Pulmonary artery endothelial cell (primary cell): Measurements from ENCODE around the gene TUBA4B. TPM values are rescaled to one million over a fixed set of nuclear protein-coding genes. Genes with fewer than 3 reads are reported as not detected.
A peak's percentile ranks its signal among the peaks of the same experiment; 100 is the strongest.

Experiments
- DNase-seq: peaks from one replicate; pipeline ENCODE4 v3.0.0-alpha.2; 2011; ENCODE audit warnings: low read depth, low spot score
- total RNA-seq: library from RNA; depleted of rRNA; stranded (reverse); fragments of >200 nt; gene quantifications from 2 replicates; pipeline ENCODE4 v1.2.3, GENCODE V29; 2014

The TUBA4B gene
- total RNA-seq, result not detected in 2 replicates

GRCh38 chr2:219252900-219253752 is at the start of gene TUBA4B:
Gene TUBA4B, plus strand, starts transcription at chr2:219253243. Its CDS starts 165 bp downstream, at chr2:219253408.
- DNase-seq, result no peak

- DNase-seq, result no peak
Observed at GRCh38 chr2:219204425-219205164, 48.4 kb upstream of the TUBA4B start.

GRCh38 chr2:219205165-219205538 is 47.9 kb upstream of the TUBA4B start:
- DNase-seq, result no peak

- DNase-seq, result no peak
Observed at GRCh38 chr2:219205981-219206327, 47.1 kb upstream of the TUBA4B start.

- DNase-seq, result peak; percentile 69
Observed at GRCh38 chr2:219206328-219207133, 46.5 kb upstream of the TUBA4B start, which contains the start of gene ZFAND2B. Gene ZFAND2B, plus strand, starts transcription at chr2:219206782. Its CDS starts 206 bp downstream, at chr2:219206988.

GRCh38 chr2:219207134-219207883 is 45.7 kb upstream of the TUBA4B start:
- no peak for DNase-seq

- no peak for DNase-seq
Observed at GRCh38 chr2:219207884-219208740, 44.9 kb upstream of the TUBA4B start.

GRCh38 chr2:219209236-219210195 is 43.5 kb upstream of the TUBA4B start:
- no peak for DNase-seq

GRCh38 chr2:219210196-219210885 is 42.7 kb upstream of the TUBA4B start:
- DNase-seq, result no peak

- no peak for DNase-seq
Observed at GRCh38 chr2:219210886-219211362, 42.1 kb upstream of the TUBA4B start.

- no peak for DNase-seq
Observed at GRCh38 chr2:219213026-219213415, 40.0 kb upstream of the TUBA4B start.

- DNase-seq, result no peak
Observed at GRCh38 chr2:219213486-219214071, 39.5 kb upstream of the TUBA4B start.

- DNase-seq, result no peak
Observed at GRCh38 chr2:219214141-219214540, 38.9 kb upstream of the TUBA4B start.

GRCh38 chr2:219214786-219215185 is 38.3 kb upstream of the TUBA4B start:
- no peak for DNase-seq

GRCh38 chr2:219215871-219216534 is 37.0 kb upstream of the TUBA4B start:
- DNase-seq, result no peak

- DNase-seq, result no peak
Observed at GRCh38 chr2:219216535-219216915, 36.5 kb upstream of the TUBA4B start.

GRCh38 chr2:219218217-219218731 is 34.8 kb upstream of the TUBA4B start:
- no peak for DNase-seq
